GM18511 (cell line): ENCODE measurements around the gene ABHD16B.

Source experiments
- ATAC-seq: cut with Tn5 transposase; IDR thresholded peaks from one replicate; pipeline ENCODE4 v1.9.1; 2021; ENCODE audit warnings: mild to moderate bottlenecking, moderate library complexity; ENCODE audit not compliant: unreplicated experiment

ABHD16B gene

DNA sequence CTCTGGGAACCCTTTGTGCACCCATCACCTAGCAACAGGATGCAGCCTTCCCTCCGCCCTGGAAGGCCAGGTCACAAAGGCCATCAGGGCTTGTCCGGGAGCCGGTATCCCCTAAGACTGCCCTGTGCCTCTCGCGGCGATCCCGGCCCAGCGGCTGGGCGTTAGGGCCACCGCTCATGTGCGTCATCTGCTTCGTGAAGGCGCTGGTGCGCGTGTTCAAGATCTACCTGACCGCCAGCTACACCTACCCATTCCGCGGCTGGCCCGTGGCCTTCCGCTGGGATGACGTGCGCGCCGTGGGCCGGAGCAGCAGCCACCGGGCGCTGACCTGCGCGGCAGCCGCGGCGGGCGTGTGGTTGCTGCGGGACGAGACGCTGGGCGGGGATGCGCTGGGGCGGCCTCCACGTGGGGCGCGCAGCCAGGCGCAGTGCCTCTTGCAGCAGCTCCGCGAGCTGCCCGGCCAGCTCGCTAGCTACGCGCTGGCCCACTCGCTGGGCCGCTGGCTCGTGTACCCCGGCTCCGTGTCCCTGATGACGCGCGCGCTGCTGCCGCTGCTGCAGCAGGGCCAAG is at the start of gene ABHD16B:
Gene ABHD16B (plus strand): TSS at position 134 of the 570 bp plus-strand sequence. CDS start 43 bp downstream, at position 177.
- ATAC-seq: no peak

DNA sequence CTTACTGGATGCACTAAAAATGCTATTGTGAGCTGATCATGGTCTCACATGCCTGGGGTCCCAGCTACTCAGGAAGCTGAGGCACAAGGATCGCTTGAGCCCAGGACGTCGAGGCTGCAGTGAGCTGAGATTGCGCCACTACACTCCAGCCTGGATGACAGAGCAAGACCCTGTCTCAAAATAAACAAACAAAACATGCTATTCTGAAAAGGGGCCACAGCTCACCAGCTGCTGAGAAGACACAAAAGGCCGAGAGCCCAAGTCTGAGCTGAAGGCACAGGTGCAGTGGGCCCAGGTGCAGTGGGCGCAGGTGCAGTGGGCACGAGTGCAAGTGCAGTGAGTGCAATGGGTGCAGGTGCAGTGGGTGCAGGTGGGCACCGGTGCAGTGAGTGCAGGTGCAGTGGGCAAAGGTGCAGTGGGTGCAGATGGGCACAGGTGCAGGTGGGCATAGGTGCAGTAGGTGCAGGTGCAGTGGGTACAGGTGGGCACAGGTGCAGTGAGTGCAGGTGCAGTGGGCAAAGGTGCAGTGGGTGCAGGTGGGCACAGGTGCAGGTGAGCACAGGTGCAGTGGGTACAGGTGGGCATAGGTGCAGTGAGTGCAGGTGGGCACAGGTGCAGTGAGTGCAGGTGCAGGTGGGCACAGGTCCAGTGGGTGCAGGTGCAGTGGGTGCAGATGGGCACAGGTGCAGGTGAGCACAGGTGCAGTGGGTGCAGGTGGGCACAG is 46.2 kb upstream of the ABHD16B start:
- ATAC-seq: no peak

DNA sequence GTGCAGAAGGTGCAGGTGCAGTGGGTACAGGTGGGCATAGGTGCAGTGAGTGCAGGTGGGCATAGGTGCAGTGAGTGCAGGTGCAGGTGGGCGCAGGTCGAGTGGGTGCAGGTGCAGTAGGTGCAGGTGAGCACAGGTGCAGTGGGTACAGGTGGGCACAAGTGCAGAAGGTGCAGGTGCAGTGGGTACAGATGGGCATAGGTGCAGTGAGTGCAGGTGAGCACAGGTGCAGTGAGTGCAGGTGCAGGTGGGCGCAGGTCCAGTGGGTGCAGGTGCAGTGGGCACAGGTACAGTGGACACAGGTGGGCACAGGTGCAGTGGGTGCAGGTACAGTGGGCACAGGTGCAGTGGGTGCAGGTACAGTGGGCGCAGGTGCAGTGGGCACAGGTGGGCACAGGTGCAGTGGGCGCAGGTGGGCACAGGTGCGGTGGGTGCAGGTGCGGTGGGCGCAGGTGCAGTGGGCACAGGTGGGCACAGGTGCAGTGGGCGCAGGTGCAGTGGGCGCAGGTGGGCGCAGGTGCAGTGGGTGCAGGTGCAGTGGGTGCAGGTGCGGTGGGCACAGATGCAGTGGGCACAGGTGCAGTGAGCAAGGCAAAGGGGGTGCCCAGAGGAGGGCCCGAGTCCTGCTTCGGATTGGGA is 45.6 kb upstream of the ABHD16B start:
- ATAC-seq: no peak

DNA sequence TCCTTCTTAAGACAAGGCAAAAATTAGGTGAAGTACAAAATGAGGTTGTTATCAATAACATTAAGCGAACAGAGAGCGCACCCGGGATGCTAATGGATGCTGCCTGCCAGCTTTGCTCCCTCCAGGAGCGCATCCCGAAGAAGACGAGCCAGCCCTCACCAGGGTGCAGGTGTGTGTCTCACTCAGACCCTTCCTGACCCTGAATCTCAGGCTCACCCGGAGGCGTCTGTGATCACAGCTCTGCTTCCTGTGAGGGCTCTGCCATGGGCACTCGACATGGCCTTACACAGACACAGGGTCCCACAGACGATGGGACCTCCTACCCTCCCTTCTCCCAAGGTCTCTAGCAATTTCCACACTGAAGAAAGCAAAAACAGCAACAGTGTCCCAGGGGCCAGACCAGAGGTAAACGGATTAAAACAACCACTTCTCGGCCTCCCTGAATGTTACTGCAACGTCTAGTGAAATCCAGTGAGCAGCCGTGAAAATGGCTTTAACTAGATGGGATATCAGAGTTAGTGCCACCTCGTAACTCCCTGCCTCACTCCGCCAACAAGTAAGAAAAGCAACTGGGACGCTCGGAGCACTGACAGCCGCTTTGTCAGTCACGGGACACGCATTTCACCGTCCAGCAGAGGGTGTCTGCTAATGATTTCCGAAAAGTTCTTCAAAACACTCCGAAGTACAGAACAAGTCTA is 41.9 kb upstream of the ABHD16B start:
- no peak for ATAC-seq

DNA sequence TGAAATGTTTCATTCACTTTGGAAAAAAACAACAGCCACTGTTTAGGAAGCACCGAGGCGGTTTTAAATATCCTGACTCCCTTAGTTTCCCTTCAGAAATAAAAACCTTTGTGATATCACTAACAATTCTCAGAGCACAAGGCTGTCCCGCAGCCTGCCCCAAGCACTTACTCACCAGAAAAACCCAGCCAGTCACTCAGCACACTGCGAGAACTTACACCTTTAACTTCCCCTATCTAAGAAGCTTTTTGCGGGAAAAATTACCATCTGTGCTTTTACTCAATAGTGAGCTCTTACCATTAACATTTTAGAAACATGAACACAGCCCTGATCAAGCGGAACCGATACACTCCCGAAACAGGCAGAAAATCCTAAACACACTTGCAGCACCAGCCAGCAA is 39.5 kb upstream of the ABHD16B start:
- no peak for ATAC-seq

DNA sequence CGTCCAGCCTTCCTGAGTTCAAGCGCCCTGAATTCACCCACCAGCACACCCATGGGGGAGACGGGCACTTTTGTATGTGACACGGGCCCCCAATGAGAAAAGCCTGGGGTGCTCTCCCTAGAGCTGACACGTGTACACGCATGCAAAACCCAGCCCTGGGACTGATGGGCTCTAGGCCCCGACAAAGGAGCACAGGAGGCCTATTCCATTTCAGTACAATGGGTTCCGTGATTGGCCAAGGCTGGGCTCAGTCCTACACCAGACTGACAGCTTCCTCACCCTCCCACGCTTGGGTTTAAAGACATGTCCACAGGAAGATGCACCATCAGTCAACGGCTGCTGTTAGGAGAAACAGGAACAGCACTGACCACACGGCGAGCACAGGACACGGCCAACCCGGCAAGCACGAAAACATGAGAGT is 39.0 kb upstream of the ABHD16B start:
- no peak for ATAC-seq

DNA sequence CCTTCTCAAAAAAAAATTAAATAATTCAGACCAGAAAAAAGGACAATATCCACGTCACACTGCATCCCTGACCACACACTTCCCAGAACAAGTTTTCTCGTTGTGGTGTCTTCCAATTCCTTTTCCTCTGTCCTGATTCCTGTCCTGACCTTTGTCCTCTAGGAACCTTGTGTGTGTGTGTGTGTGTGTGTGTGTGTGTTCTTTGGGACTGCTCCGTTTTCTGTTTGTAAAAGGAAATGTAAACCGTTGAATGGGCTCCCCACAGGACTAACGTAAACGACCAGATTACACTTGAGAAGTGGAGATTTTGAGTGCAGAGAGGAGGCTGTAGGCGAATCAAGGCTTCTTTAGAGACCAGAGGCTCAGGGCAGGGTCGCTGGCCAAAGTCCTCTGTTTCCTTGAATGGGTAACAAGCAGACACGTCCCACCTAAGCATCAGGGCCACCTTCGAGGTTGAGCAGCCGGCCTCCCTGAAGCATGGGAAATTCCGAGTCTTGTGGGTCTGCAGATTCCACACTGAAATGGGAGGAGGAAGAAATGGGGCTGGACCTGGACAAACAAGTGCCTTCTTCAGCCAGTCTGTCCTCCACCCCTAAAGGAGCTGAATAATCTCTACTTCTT is 37.5 kb upstream of the ABHD16B start:
- no peak for ATAC-seq

DNA sequence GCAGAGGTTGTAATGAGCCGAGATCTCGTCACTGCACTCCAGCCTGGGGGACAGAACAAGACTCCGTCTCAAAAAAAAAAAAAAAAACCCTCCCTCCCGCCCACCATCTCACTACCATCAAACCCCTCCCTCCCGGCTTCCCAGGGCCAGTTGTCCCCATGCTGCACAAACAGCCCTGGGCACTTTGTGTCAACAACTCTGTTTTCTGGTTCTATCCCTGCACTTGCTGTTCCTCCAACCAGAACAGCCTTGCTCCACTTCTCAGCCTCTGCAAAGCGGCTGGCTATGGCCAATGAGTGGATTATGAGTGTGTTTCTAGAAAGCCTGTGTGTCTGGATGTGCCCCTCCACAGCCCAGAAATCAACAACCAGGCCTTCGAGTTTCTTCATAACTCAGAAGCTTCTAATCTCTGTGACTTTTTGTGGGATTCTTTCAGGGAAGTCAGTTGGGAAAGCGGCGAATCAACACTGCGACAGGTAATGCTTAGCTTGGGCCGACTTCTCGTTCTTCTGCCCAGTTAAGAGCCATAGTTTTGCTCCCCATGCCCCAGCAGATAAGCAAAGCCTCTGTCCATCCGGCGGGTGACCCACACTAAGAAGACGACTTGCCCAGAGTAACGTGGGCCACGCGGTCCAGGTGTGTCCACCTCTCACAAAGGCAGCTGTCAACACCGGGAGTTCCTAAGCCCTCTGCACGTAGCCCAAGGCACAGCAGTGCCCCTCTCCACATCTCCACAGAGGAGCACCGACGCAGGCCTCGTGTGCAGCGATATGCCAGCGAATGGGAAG is 35.8 kb upstream of the ABHD16B start:
- ATAC-seq: no peak

DNA sequence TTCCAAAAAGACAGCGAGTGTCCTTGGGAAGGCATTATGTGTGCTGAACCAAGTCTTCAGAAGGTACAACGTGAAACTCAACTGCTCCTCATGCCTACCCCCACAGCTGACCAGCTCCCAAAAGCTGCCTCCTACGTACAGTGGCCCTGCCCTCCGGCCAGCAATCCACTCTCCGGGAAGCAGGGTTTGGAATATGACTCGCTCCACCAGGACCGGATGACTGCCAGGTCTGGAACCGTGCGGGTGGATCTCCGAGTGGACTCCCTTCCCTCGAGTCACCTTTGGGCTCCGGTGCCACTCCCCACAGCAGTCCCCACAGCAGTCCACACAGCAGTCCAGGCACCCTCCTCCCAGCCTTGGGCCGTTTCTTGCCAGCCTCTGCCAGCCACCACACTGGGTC is 34.5 kb upstream of the ABHD16B start:
- no peak for ATAC-seq

DNA sequence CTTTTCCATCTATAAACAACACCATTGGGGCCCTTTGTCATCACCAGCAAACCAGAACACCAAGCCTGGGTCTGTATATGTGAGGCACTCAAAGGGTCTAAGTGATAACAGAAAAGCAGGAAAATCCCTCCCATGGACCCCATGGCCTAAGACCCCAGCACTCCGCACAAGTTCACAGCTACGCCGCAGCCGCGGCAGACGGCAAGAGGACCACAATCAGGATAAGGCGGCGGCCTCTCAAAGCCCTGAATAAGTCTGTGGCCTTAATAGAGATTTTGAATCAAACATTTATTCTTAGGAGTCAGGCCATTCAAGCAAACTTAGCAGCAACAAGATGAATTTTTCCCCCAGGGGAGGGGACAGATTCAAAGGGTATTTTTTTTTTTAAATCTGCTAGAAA is 33.2 kb upstream of the ABHD16B start:
- no peak for ATAC-seq

DNA sequence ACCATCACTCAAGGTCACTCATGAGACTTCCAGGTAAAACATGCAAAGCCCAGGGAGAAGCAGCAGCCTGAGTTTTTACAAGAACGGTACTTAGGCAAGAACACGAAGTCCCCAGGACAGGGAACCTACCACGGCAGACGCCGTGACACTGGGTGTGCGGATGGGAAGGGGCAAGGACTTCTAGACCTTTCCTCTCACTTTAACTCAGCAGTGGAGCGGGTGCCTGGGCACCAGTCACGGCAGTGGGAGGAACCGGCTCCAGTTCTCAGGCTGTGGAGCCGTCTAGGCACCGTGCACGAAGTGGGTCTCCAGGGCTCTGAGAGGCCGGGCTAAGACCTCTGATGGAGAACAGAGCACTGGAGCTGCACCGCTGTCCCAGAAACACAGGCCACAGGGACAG is 32.8 kb upstream of the ABHD16B start:
- no peak for ATAC-seq

DNA sequence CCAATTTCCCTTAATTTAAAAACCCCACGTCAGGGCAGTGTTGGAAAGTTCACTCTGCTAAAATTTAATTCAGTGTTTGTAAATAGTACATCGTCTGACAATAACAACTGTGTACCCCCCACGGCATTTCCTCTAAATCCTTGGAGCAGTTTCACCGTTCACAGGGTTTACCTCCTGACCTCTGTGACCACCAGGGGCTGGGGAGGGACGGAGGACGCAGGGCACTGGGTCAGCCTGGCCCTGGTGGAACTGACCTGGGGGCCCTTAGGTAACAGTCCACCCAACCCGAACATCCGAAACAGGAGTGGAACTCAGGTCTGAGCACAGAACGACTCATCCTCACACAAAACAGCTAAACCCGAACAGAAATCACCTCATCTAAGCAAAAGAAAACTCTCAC is 32.3 kb upstream of the ABHD16B start:
- no peak for ATAC-seq

DNA sequence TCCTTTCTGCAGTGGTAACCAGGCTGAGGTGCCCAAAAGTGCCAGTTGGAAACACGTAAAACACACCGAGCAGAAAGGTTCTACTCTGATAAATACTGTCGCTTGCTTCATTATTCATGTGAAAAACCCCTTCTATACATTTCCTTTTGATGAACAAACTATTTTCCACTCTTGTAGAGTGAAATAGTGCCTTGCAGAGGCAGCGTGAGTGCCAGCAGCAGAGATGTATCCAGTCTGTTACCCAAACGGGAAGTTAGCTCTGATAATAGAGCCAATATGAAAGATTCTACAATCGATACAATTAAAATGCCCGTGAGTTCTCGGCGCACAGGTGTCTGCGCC is 31.7 kb upstream of the ABHD16B start:
- no peak for ATAC-seq

DNA sequence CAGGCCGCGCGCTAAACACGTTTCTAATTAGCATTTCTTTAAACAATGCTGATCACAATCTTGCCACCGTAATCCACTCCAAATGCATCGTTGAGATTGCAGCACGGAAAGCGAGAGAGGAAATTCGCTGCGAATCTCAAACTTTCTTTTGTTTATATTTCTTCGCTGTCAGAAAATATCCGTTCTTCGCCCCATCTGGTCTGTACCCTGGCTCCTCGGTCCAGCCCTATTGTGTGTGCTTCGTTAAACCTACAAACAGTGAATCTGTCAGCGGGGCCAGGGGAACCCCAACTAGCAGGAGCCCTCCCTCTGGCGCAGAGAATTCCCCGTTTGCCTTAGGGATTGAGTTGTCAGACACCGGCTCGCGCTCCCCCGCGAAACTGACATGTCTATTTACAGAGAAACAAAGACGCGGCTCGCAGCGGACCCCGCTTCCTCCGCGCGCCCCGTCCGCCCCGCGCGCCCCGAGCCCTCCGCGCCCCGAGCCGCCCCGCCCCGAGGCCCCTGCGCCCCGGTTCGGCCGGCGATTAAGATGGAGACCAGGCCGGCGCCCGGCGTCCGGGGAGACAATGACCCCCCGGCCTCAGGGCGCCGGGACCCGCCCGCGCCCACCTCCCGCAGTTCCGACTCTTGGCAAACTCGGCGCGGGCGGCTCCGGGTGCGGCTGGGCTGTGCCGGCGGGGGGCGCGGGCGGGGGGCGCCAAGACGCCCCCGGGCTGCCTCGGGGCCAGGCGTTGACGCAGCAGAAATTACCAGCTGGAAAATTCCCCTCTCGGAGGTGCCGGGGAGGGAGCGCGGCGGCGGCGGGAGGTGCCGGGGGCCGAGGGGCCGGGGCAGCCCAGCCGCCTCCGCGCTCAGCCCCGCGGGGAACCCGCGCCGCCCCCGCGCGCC is 31.1 kb upstream of the ABHD16B start:
- peak; percentile 6 for ATAC-seq

DNA sequence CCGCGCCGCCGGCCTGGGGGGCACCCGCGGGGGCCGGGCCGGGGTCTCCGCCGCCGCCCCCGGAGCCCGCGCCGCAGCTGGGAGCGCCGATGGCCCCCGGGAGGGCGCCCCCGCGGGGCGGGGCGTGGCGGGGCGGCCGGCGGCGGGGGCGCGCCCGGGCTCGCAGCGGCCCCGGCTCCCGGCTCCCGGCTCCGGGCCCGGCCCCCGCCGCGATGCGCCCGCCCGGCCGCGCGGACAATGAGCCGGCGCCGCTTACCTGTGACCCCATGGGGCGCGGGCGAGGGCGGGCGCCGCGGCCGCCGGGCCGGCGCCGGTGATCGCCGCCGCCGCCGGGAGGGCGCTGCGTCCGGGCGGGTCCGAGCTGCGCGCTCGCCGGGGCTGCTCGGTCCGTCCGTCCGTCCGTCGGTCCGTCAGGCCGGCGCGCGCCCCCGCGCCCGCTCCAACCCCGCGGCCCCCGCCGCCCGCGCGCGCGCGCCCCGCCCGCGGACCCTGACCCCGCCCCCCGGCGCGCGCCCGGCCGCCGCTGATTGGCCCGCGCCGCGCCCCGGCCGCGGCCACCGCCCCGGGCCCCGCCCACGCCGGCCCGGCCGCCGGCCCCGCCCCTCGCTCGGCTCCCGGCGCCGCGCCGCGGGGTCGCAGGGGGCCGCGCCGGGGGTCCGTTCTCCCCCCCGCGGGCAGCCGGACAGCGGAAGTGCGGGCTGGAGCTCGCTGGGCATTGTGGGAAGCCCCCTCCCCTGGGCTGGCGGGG is 30.3 kb upstream of the ABHD16B start, which contains the start of gene ZBTB46:
Gene ZBTB46 (minus strand): TSS at position 424 of the 748 bp plus-strand sequence. CDS start 40,507 bp downstream, outside the sequence.
- ATAC-seq: peak; percentile 57

DNA sequence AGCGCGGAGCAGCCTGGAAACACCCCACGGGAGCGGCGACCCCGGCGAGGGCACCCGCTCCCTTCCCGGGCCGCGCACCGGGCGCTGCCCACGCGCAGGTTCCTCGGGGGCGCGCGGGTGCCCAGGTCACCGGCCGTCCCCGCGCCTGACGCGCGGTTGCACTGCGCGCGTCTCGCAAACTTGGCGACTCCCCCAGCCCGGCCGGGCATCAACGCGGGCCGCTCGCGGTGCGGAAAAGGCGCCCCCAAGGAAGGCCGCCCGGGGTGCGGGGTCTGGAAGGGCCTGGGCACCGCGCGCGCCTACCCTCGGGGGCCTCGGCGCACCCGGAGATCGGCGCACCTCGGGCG is 29.7 kb upstream of the ABHD16B start:
- no peak for ATAC-seq

DNA sequence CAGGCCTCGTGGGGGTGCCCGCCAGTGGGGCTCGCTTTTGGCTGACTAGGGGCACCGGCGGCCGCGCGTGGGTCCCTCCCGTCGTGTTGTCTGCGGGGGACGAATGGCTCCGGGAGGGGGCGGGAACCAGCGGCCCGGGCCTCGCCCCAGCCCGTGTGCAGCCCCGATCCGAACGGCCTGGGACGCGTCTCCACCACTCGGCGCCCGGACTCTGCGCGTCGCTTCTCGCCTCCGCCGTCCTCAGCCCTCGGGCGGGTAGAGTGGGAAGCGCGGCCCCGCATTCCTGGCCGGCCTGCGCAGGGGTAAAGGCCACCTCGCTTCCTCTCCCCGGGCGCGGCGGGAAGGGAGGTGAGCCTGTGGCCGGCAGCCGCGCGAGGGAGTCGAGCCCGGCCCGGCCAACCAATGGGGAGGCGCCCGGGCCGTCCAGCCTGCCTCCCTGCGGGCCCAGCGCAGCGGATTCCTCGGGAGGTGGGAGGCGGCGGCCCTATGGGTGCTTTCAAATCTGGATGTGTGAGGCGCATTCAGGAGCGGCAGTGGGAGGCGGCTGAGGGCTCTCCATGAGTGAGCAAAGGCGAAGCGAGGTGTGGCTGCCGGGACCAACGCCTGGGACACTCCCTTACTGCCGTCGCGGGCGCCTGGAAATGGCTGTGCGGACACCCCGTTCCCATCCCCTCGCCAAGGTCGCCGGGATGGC is 29.2 kb upstream of the ABHD16B start:
- no peak for ATAC-seq

DNA sequence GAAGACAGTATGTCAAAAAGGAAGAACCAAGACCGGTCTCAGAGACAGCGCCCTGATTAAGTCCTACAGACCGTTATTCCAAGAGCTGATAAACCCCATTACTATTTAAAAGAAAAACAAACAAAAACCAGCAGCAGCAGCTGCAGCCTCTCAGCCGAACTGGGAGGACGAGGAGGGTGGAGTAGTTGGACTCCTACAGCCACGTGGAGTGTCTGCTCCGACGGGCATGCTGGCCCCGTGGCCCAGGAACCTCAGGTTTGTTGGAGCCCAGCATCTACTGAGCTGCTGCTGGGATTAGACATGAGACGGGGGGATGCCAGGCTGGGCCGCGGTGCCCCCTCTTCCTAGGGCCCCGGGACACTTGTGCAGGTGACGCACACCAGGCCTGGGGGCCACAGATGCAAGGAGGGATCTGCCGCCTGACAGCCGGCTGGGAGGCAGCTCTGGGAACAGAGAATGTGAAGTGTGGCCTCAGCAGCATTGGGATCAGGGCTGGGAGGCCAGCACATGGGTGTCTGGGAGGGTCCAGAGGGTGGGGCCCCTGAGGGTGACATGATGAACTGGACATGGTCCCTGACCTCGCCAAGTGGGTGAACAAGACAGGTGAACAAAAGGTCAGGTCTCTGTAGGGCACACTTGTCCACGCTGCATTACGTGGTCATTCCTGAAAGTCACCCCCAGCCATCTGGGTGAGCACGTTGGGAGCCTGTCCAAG is 27.4 kb upstream of the ABHD16B start:
- ATAC-seq: no peak
